WERI-Rb-1 (cell line): Measurements from ENCODE around the gene SFT2D3.

Source experiments
- DNase-seq: peaks from one replicate; pipeline ENCODE4 v3.0.0-alpha.2; 2020
- H3K27ac ChIP-seq: fragments of 250-450 bp; sonication (Bioruptor Pico); 2 replicates; pipeline ENCODE4 v1.5.1; 2020; ENCODE audit warnings: mild to moderate bottlenecking, moderate library complexity
- H3K27me3 ChIP-seq: fragments of 250-450 bp; sonication (Bioruptor Pico); 2 replicates; pipeline ENCODE4 v1.5.1; 2021; ENCODE audit warnings: mild to moderate bottlenecking, low read depth, moderate library complexity; ENCODE audit not compliant: insufficient read depth, severe bottlenecking
- H3K36me3 ChIP-seq: fragments of 250-450 bp; sonication (Bioruptor Pico); 2 replicates; pipeline ENCODE4 v1.5.1; 2020; ENCODE audit warnings: mild to moderate bottlenecking, moderate library complexity
- H3K4me3 ChIP-seq: 2 replicates; pipeline ENCODE4 v1.5.1; 2011; ENCODE audit warnings: low read depth, mild to moderate bottlenecking, control low read depth, low read length
- H3K9me3 ChIP-seq: fragments of 250-450 bp; sonication (Bioruptor Pico); 2 replicates; pipeline ENCODE4 v1.5.1; 2021; ENCODE audit warnings: mild to moderate bottlenecking, moderate library complexity; ENCODE audit not compliant: severe bottlenecking
- CTCF ChIP-seq: IDR thresholded peaks from 2 replicates; pipeline ENCODE4 v1.5.1; 2011; ENCODE audit warnings: low read depth, mild to moderate bottlenecking, control low read depth, inconsistent platforms, low read length

SFT2D3 gene

GRCh38 chr2:127662937-127663565, 38.2 kb upstream of the SFT2D3 start:
- H3K9me3 ChIP-seq = peaks cover 3% of the 10 kb centered on the region
- H3K27ac ChIP-seq = no peak overlapping the region

GRCh38 chr2:127663566-127664064, 37.7 kb upstream of the SFT2D3 start:
- no peaks in the 10 kb centered on the region for H3K36me3 ChIP-seq
- no peak overlapping the region for H3K27ac ChIP-seq
- DNase-seq = no peak
- no peak overlapping the region for H3K4me3 ChIP-seq
- TF ChIP-seq CTCF = no peak
- peaks cover 3% of the 10 kb centered on the region for H3K9me3 ChIP-seq
- H3K27me3 ChIP-seq = no peaks in the 10 kb centered on the region

More at GRCh38 chr2:127662937-127663565, 38.2 kb upstream of the SFT2D3 start:
- TF ChIP-seq CTCF = no peak
- Histone ChIP-seq H3K4me3 (no peak overlapping the region), H3K36me3 (no peaks in the 10 kb centered on the region), H3K27me3 (no peaks in the 10 kb centered on the region)
- no peak for DNase-seq

DNA sequence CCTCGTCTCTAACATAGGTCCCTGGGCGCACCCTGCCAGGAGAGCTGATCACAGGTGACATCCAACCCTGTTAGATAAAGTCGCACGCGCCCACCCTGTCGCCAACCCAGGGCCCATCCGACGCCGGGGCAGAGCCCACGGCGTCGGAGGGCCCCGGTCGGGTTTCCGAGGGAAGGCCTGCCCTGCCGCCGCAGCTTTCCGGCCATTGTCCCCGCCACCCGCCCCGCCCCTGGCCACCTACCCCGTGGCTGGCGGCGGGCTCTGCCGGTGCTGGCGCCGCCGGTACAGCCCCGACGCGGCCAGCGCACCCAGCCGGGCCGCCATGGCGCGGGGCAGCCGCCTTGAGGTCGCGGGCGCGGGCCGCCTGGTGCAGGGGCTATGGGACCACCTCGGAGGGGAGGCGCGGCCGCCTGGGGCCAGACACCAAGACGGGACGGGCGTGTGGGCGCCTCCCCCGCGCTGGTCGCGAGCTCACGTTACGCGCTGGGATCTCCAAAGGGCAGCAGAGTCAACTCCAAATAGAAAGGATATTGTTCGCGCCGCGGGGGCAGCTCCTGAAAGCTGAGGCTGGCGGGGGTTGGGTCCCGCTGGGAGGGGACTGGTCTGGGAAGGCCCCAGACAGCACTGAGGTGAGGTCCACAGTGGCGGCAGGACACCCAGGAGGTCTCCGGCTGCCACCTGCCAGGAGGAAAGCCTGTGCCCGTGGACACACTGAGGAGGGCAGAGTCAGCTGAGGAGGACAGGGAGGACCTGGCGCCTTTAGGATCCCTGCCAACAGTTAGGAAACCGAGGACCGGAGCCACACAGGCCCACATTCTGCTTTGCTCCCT, 37.0 kb upstream of the SFT2D3 start:
- no peak for TF ChIP-seq CTCF
- Histone ChIP-seq H3K4me3 (no peak overlapping the region), H3K27ac (no peak overlapping the region), H3K9me3 (peaks cover 3% of the 10 kb centered on the region), H3K27me3 (no peaks in the 10 kb centered on the region), H3K36me3 (no peaks in the 10 kb centered on the region)
- DNase-seq = no peak

GRCh38 chr2:127664895-127665225, 36.4 kb upstream of the SFT2D3 start:
- Histone ChIP-seq H3K27me3 (no peaks in the 10 kb centered on the region), H3K36me3 (no peaks in the 10 kb centered on the region), H3K9me3 (peaks cover 3% of the 10 kb centered on the region), H3K4me3 (no peak overlapping the region), H3K27ac (no peak overlapping the region)
- no peak for DNase-seq
- no peak for TF ChIP-seq CTCF

DNA sequence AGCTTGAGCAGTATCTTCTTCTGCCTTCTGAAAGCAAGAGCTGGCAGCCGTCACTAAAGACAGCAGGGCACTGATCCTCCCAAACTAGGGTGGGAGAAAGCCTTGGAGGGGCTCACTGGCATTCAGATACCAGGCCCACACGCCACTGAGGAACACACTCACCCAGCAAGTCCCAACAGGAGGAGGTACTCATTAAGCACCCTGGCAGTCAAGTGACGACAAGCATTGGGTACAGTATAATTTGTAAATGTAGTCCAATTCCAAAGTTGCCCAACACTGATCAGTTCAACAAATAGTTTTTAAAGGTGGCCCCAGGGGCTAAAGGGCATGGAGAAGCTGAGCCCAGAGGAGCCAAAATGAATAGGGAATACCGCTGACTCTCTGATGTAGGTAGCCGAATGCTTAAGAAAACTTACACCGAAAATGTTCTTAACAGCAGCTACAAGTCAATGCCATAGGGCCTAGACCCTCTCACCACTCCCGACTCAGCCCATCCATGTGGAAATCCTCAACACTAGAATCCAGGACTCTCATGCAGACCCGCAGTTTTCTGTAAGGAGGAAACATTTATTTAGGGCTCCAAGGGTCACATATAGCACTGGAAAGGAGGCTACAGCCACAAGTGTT, 35.9 kb upstream of the SFT2D3 start:
- H3K36me3 ChIP-seq = no peaks in the 10 kb centered on the region
- DNase-seq = no peak
- H3K27me3 ChIP-seq = no peaks in the 10 kb centered on the region
- no peaks in the 10 kb centered on the region for H3K9me3 ChIP-seq
- TF ChIP-seq CTCF = no peak
- no peak overlapping the region for H3K27ac ChIP-seq
- no peak overlapping the region for H3K4me3 ChIP-seq
